Activated gamma-delta T cell treated with Interleukin-2 at 50 U/mL for 16 hours (primary cell): Measurements from ENCODE around the gene CHCHD4.
A peak's percentile ranks its signal among the peaks of the same experiment; 100 is the strongest.
"Not testable (repeated sequence)": the region's sequence is repeated elsewhere in the genome, so short reads cannot be mapped to it uniquely, and the experiment has no call there.

Source experiments
- DNase-seq: peaks from one replicate; pipeline ENCODE4 v3.0.0-alpha.2; 2020

The CHCHD4 gene

DNA sequence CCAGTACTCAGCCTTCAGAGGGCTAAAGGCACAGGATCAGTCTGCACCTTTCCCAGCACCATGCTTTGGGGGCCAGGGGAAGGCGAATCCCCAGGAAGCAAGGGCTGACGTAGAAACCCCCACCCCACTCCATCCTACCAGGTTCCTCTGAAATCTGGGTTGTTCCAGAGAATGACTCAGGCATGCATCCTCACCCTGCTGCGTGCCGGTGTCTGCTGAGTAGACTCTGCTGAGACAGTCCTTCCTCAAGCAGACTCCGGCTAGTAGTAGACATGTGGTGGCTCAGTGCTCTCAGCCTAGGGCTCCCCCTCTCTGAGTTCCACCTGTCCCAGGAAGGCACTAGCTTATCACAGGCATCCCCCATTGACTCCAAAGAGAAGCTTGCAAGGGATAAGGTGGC, 9.2 kb upstream of the CHCHD4 start:
- no peak for DNase-seq

- DNase-seq, result no peak
Measured at GRCh38 chr3:14133188-14133800, 8.6 kb upstream of the CHCHD4 start.

DNA sequence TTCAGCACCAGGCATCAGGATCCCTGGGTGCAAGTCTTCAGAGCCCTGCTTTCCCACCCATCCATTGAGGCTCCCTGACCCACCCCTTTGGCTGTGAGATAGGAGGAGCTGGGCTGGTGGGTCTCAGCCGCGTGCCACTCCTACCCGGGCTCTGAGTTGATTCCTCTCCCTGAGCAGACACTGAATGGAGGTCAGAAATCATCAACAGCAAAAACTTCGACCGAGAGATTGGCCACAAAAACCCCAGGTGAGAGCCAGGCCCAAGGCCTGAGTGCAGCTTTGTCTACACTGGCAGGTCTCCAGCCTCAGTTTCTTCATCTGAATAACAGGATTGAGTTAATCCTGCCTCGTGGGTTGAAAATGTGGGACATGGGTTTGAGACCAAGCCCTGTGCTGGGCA, 8.0 kb upstream of the CHCHD4 start:
- DNase-seq, result no peak

DNA sequence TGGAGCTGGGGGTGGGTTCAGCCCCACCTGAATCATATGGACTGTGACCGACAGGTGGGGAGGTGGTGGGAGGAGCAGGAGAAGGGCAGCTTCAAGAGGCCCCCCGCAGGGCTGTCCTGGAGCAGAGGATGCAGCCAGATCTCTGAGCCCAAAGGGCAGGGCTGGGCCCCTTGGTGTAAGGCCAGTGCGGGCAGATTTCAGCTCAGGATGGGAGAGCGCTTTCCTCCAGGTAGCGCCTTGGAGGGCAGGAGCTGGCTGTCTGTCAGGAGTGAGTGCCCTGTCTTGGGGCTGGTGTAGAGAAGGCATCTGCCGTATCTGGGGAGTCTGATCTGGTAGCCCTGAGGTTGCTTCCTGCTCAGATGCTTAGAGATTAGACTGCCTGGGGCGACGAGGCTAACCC, 7.5 kb upstream of the CHCHD4 start:
- DNase-seq, result no peak

DNA sequence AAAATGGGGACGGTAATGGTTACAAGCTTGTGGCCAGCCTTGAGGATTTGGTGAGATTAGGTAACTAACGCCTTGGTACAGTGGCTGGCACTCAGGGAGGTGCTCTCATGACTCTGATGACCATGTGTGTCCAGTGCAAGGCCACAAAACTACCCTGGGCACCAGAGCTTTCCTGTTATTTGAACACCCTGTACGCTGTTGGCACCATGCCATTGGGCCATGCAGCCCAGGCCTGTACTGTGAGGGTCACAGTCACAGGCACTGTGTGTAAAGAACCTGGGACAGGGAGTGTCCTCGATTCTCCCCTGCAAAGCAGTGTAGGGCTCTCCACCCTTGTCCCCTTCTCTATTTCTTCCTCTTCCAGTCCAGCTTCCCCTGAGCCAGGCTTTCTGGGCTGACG, 6.5 kb upstream of the CHCHD4 start:
- DNase-seq, result no peak

- DNase-seq, result no peak
Measured at GRCh38 chr3:14130707-14131106, 6.0 kb upstream of the CHCHD4 start.

DNA sequence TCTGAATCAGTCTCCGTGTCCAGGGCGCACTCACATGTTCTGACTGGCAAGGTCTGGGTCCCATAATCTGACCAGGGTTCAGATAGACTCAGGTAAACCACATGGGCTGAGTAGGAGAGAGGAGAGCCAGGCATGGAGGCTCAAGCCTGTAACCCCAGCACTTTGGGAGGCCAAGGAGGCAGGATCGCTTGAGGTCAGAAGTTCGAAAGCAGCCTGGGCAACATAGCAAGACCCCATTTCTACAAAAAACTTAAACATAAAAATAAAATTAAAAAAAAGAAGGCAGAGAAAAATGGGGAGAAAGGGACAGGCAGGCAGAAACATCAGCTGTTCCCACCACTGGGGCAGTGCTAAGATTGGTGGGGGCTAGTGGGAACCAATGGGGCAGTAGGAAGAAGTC, 5.6 kb upstream of the CHCHD4 start:
- no peak for DNase-seq

GRCh38 chr3:14129296-14129695, 4.6 kb upstream of the CHCHD4 start:
- DNase-seq, result no peak

DNA sequence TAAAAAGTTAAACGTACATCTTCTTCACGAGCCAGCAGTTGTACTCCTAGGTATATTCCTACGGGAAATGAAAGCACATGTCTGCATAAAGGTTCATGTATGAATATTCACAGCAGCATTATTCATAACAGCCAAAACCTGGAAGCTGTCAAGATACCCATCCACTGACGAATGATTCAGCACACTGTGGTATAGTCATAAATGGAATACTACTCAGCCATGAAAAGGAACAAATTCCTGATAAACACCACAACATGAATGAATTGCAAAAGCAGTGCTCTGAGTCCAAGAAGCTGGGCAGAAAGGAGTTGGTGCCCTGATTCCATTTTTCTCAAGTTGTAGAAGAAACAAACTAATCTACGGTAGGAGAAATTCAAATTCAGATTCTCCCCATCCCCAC, 4.1 kb upstream of the CHCHD4 start:
- DNase-seq, result no peak

- DNase-seq, result no peak
Measured at GRCh38 chr3:14127516-14128161, 3.0 kb upstream of the CHCHD4 start.

GRCh38 chr3:14126887-14127505, 2.3 kb upstream of the CHCHD4 start:
- no peak for DNase-seq

DNA sequence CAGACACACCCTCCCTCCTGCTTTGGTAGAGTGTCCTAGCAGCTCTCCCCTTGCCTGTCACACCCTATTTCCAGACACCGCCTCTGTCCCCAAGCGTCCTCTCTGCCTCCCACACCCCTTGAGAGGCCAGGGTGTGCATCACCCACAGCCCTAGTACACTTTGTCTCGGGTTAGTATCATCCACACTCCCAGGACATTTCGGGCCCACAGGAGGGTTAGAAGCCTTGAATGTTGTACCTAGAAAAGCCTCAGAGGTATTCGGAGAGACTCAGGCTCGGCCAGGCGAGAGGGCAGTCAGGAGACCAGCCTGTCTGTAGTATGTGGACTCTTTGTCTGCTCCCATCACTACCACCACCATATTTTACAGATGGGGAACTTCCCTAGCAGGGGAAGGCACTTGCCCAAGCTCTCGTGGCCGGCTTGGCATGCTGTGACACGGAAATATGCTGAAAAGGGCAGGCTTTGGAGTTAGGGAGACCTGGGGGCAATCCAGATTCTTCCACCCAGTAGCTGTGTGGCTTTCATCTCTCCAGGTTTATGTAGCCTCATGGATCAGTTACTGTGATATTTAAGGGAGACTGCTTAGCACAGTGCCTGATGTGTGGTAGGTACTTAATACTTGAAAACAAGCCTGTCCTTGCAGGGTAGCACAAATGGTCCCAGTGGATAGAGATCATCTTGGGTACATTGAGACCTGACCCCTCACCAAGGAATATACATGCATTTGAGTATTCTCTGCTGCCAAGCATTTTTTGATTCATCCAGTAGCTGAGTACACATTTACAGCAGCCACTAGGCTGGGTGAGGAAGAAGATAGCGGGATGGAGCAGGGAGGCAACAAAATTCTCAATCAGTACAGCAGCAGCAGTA, 1.6 kb upstream of the CHCHD4 start:
- no peak for DNase-seq

DNA sequence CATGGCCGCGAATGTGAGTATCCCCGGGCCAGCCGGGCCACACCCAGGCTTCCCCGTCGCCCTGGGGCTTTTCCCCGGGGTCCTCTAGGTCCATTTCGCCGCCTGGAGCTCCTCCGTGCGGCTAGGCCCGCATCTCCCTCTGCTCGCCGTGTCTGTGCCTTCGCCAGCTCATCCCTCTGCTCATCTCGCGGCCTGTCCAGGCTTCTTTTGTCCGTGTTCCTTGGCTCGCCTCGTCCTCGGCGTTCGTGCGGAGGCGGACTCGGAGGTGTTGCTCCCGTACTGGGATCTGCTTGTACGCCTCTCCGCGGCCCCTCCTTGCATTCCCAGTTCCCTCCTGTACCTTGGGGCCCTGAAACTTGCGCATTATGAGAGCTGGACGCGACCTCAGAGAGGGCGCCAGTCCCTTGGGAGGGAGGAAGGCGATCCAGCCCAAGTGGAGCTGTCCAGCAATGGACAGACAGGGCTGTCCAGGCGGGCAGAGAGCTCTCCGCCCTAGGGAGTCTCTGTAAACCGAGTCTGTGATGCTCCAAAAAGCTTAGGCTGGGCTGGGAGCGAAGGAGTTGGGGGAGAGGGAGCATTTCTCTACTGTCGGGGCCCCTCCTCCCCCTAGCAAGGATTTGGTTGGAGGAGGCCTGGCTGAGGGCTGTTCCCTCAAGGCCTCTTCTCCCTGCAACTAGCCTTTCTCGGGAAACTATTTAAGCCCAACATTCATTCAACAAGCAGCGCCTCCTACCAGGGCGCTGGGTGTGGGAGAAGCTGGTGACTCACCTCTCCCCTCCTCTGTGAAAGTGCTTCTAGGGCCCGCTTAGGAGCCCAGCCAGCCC, 735 bp upstream of the CHCHD4 start:
- peak; percentile 53 for DNase-seq

GRCh38 chr3:14124223-14124614, 451 bp downstream of the CHCHD4 start:
- DNase-seq, result peak; percentile 55

DNA sequence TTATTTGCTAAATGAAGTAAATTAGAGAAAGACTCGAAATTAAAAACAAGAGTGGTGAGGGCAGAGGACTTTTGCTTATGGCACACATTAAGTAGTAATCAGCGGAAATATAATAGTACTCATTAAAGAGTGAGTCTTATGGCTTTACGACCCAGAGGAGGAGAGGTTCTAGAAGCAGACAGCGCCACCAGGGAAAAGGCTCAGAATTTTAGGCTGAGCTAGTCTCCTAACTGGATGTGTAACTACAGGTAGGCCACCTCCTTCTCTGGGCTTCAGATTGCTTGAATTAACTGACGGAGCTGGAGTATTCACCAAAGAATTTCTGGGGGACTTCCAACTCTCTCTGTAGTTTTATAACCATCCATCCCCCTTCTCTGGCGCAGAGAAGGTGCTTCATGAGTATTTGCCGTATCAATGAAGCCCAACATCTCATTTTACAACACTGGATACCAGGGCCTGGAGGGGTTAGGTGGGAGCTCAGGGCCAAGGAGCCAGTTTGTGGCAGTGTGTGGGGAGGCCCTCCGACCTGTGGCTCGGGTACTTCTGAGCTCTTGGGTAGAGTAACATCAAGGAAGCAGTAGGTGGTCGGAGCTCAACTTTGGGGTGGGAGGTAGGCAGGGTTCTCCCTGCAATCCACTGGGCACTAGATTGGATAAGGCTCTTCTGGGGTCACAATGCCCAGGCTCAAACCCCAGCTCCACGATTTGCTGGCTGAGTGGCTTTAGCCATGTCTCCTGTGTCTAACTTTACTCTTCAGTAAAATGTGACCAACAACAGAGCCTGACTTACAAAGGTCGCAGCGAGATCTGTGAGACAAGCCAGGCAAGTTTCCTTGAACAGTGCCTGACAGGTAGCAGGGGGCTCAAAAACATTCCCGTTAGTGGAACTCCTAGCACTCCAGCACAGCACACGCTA, 1.1 kb downstream of the CHCHD4 start:
- DNase-seq, result no peak

GRCh38 chr3:14122301-14122700, 2.4 kb downstream of the CHCHD4 start:
- no peak for DNase-seq

GRCh38 chr3:14121859-14122258, 2.8 kb downstream of the CHCHD4 start:
- DNase-seq, result no peak

GRCh38 chr3:14120921-14121448, 3.7 kb downstream of the CHCHD4 start:
- not testable (repeated sequence) for DNase-seq

GRCh38 chr3:14120111-14120920, 4.4 kb downstream of the CHCHD4 start:
- no peak for DNase-seq

DNA sequence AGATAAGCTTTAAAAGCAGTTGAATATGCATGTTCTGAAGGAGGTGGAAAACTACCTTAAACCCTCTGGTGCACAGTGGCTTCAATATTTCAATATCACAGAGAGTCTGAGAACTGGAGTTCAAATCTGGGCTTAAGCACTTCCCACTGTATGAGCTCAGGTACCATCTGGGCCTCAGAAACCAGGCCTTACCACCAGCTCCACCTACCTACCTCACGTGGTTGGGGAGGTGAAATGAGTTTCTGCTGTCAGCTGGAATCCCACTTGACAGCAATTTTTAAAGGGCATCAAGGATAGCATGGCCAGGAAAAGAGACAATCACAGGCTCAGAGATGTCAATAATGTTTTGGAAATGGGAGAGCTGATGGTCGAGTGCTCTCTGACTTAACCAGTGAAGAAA, 5.0 kb downstream of the CHCHD4 start:
- DNase-seq, result no peak
